K562 (cell line): ENCODE measurements around the gene POMGNT2. TPM values are rescaled to one million over a fixed set of nuclear protein-coding genes. Genes with fewer than 3 reads are reported as not detected.

Experiments
- ATAC-seq: fragments of 200-7000 bp; cut with Tn5 transposase; 3 replicates; pipeline ENCODE4 v1.9.1; 2020; ENCODE audit warnings: moderate library complexity
- BruUV-seq: library from RNA; stranded (reverse); fragments of 400-500 nt; replicated peaks from 2 replicates; lab custom pipeline; 2021; lab: Mats Ljungman, UMichigan
- CTCF ChIA-PET: fragments of 300-600 bp; formaldehyde crosslinking; extraction: SDS; loops from one replicate; lab custom pipeline; 2021; ENCODE audit warnings: low intra/inter-chr PET ratio; lab: Yijun Ruan, JAX
- POLR2A ChIA-PET: fragments of 300-600, 350-650 bp; sonication (Branson Sonifier 250); formaldehyde crosslinking; extraction: SDS; loops from one replicate; lab custom pipeline; 2021; ENCODE audit warnings: antibody characterized with exemption, inconsistent platforms; lab: Yijun Ruan, JAX
- DNase-seq, 4 experiments: peaks; one replicate each; pipeline versions ENCODE4 v3.0.0 to v3.0.0-alpha.2; 2011 to 2018; ENCODE audit warnings: low spot score in 3 of 4, mixed read lengths in 3 of 4; ENCODE audit errors: extremely low read depth in 1 of 4
- FAIRE-seq: peaks from 2 replicates; lab custom pipeline; 2011; peaks lifted over from hg19 to GRCh38; lab: Jason Lieb, UNC
- H2AFZ ChIP-seq: 2 replicates; pipeline ENCODE4 v1.6.0; 2011; ENCODE audit warnings: low read depth, low read length, control low read depth, inconsistent platforms
- H3K27ac ChIP-seq: fragments of 200-600 bp; 3 replicates; pipeline ENCODE4 v1.8.0; 2011; ENCODE audit warnings: low read depth, mild to moderate bottlenecking, control low read depth, inconsistent platforms, low read length, moderate library complexity, mixed read lengths; ENCODE audit errors: extremely low read depth
- H3K27me3 ChIP-seq, 2 experiments: fragments of 300-600 bp in 1 of 2; 2 replicates in 1 of 2; 3 replicates in 1 of 2; pipeline versions ENCODE4 v1.6.0 to v1.8.0; 2011; ENCODE audit warnings: inconsistent platforms in 2 of 2, low read length in 2 of 2, mild to moderate bottlenecking in 1 of 2, mixed read lengths in 1 of 2, moderate library complexity in 1 of 2; ENCODE audit not compliant: control insufficient read depth in 2 of 2, insufficient read depth in 2 of 2
- H3K36me3 ChIP-seq: fragments of 300-600 bp; 3 replicates; pipeline ENCODE4 v1.8.0; 2011; ENCODE audit warnings: mild to moderate bottlenecking, low read length, inconsistent platforms; ENCODE audit not compliant: control insufficient read depth, insufficient read depth
- H3K4me1 ChIP-seq, 2 experiments: fragments of 200-600 bp in 1 of 2; replicated peaks in 1 of 2; 2 replicates in 1 of 2; 3 replicates in 1 of 2; pipeline versions ENCODE4 v1.5.1 to v1.8.0; 2011; ENCODE audit warnings: inconsistent platforms in 2 of 2, low read length in 2 of 2, mild to moderate bottlenecking in 1 of 2, mixed read lengths in 1 of 2, moderate library complexity in 1 of 2; ENCODE audit not compliant: control insufficient read depth in 2 of 2, insufficient read depth in 2 of 2
- H3K4me2 ChIP-seq: 2 replicates; pipeline ENCODE4 v1.6.1; 2011; ENCODE audit warnings: low read length, control low read depth, inconsistent platforms, mixed read lengths; ENCODE audit not compliant: insufficient read depth
- H3K4me3 ChIP-seq: fragments of 200-600 bp; sonication (generic), shearing (Covaris generic); 2 replicates; pipeline ENCODE4 v1.5.1; 2016; ENCODE audit warnings: control low read depth, inconsistent platforms
- H3K79me2 ChIP-seq: fragments of 200-600 bp; 3 replicates; pipeline ENCODE4 v1.8.0; 2011; ENCODE audit warnings: low read length, inconsistent platforms; ENCODE audit not compliant: control insufficient read depth, insufficient read depth
- H3K9ac ChIP-seq, 2 experiments: 2 replicates each; pipeline versions ENCODE4 v1.6.0 to v1.6.1; 2011; ENCODE audit warnings: low read depth in 2 of 2, low read length in 2 of 2, control low read depth in 1 of 2, inconsistent platforms in 1 of 2, mild to moderate bottlenecking in 1 of 2, mixed read lengths in 1 of 2; ENCODE audit not compliant: insufficient read depth in 1 of 2
- H3K9me1 ChIP-seq: one replicate; pipeline ENCODE4 v1.6.0; 2011; ENCODE audit warnings: inconsistent platforms, mild to moderate bottlenecking, low read length, moderate library complexity; ENCODE audit not compliant: control insufficient read depth, insufficient read depth
- H3K9me3 ChIP-seq: replicated peaks from 2 replicates; pipeline ENCODE4 v1.5.1; 2011; ENCODE audit warnings: low read depth, low read length, inconsistent platforms; ENCODE audit not compliant: control insufficient read depth, insufficient read depth
- H4K20me1 ChIP-seq: replicated peaks from 2 replicates; pipeline ENCODE4 v1.6.1; 2011; ENCODE audit warnings: low read length, inconsistent platforms, mixed read lengths; ENCODE audit not compliant: control insufficient read depth, insufficient read depth
- ARNT ChIP-seq, 2 experiments: fragments of 450-650 bp; IDR thresholded peaks; 2 replicates each; pipeline ENCODE4 v1.6.1; 2016; ENCODE audit warnings: mild to moderate bottlenecking in 1 of 2
- ID3 ChIP-seq, 2 experiments: fragments of 250-450 bp in 1 of 2; fragments of 450-650 bp in 1 of 2; sonication (Bioruptor Pico) in 1 of 2; IDR thresholded peaks; 2 replicates each; pipeline versions ENCODE4 v1.6.1 to v1.8.0; 2016 to 2021; ENCODE audit warnings: mild to moderate bottlenecking in 2 of 2, moderate library complexity in 2 of 2, missing compliant biosample characterization in 1 of 2, missing genetic modification characterization in 1 of 2
- TRIM24 ChIP-seq, 2 experiments: fragments of 450-650 bp; IDR thresholded peaks; 2 replicates each; pipeline ENCODE4 v1.6.1; 2016
- ZBTB40 ChIP-seq, 2 experiments: fragments of 450-650 bp in 1 of 2; sonication (generic) in 1 of 2; formaldehyde crosslinking in 1 of 2; IDR thresholded peaks; 2 replicates each; pipeline versions ENCODE4 v1.7.1 to v1.9.0; 2016 to 2022; ENCODE audit warnings: inconsistent platforms in 1 of 2, mild to moderate bottlenecking in 1 of 2, missing genetic modification reagents in 1 of 2
- ZNF140 ChIP-seq: fragments of 250-450 bp; sonication (Bioruptor Pico); IDR thresholded peaks from 2 replicates; pipeline ENCODE4 v1.8.0; 2021; ENCODE audit warnings: moderate library complexity, mild to moderate bottlenecking, inconsistent platforms
- ZNF146 ChIP-seq: IDR thresholded peaks from one replicate; pipeline ENCODE4 v1.6.1; 2018; ENCODE audit warnings: missing compliant biosample characterization; ENCODE audit not compliant: unreplicated experiment
- ZNF551 ChIP-seq: fragments of 250-450 bp; sonication (Bioruptor Pico); IDR thresholded peaks from 2 replicates; pipeline ENCODE4 v1.5.0; 2021; ENCODE audit warnings: mild to moderate bottlenecking, moderate library complexity
- WGBS: fragments of 100-300 bp; shearing (Covaris generic); methylation state at CpG from one replicate; pipeline ENCODE4 v1.1.6; 2016; ENCODE audit warnings: low coverage, mixed read lengths; ENCODE audit not compliant: insufficient coverage; ENCODE audit errors: missing lambda C conversion rate; 5-methylcytosine and 5-hydroxymethylcytosine counted together
- in situ Hi-C: fragments of 300-500 bp; cut with MboI; formaldehyde crosslinking; loops from 4 replicates; pipeline ENCODE4 v1.15.0; 2018; ENCODE audit warnings: inconsistent platforms, mixed read lengths
- intact Hi-C: fragments of 100-400 bp; cut with micrococcal nuclease; formaldehyde crosslinking; loops from 2 replicates; pipeline ENCODE4 v1.14.2; 2022
- polyA plus RNA-seq, 8 experiments: library from polyadenylated mRNA; depleted of rRNA in 4 of 8; stranded (reverse) in 5 of 8; unstranded in 3 of 8; fragments of >200 nt; fragmentation: Nextera tagmentation in 2 of 8; fragmentation: Illumina TruSeq in 1 of 8; extraction: Ambion mirVana in 2 of 8; extraction: Trizol in 1 of 8; gene quantifications; 2 replicates each; pipeline versions ENCODE4 v1.2.1 to v1.2.3, GENCODE V29; 2011 to 2014; ENCODE audit warnings: inconsistent platforms in 1 of 8, missing spikeins in 1 of 8
- total RNA-seq, 7 experiments: library from RNA; depleted of rRNA in 6 of 7; stranded (reverse); fragments of >200 nt in 6 of 7; fragmentation: Illumina TruSeq in 2 of 7; extraction: Trizol in 2 of 7; gene quantifications; 2 replicates each; pipeline versions ENCODE4 v1.2.1 to v1.2.3, GENCODE V29; 2011 to 2021; ENCODE audit warnings: low replicate concordance in 1 of 7

The POMGNT2 gene
- total and polyA plus RNA-seq, 9 of the 15 experiments (the other 6 are each of a cell fraction or from before 2014, with no cell fraction given): 0.65 to 14.1 (median 10.3) TPM

- no peaks in the 10 kb centered on the region; the same call in 1 of the 2 replicates for H4K20me1 ChIP-seq
- no peak overlapping the region for H3K27ac ChIP-seq
- no peaks in the 10 kb centered on the region for H3K36me3 ChIP-seq
- H3K4me1 ChIP-seq: no peaks in the 10 kb centered on the region
- intact Hi-C loops: no loop called here
- ATAC-seq (no peak), DNase-seq (no peak), FAIRE-seq (no peak)
- in situ Hi-C loops: loop anchor here (10.0 kb wide), 1 partner anchor 1013 kb away; no protein-coding TSS in a partner anchor
- no peaks in the 10 kb centered on the region for H3K9me1 ChIP-seq
- no peaks in the 10 kb centered on the region for H3K79me2 ChIP-seq
- WGBS: under 1% methylated on average over 16 of the region's 16 CpGs
- CTCF ChIA-PET: no interaction called here
- no peak overlapping the region for H2AFZ ChIP-seq
- peaks cover 28 to 70% of the 10 kb centered on the region in 2 experiments for H3K27me3 ChIP-seq
- BruUV-seq: no TSS peak
- POLR2A ChIA-PET: interaction anchor here (0.5 kb wide), 1 partner anchor 72 kb away, joined by 3 read pairs; no protein-coding TSS in a partner anchor
- no peak overlapping the region for H3K4me3 ChIP-seq
- no peak overlapping the region for H3K4me2 ChIP-seq
- TF ChIP-seq ZNF140 (no peak), ZNF146 (CRISPR knock-in tag) (no peak), ZNF551 (CRISPR knock-in tag) (no peak), TRIM24 (IDR thresholded peaks at IDR 0.05) (no peak), ARNT (IDR thresholded peaks at IDR 0.05) (no peak), ZBTB40 (IDR thresholded peaks at IDR 0.05) (no peak), ZBTB40 (CRISPR knock-in tag; IDR thresholded peaks at IDR 0.05) (no peak), ID3 (CRISPR knock-in tag; IDR thresholded peaks at IDR 0.05) (no peak), ID3 (tag; IDR thresholded peaks at IDR 0.05) (no peak)
- H3K9ac ChIP-seq: no peak overlapping the region
- no peaks in the 10 kb centered on the region for H3K9me3 ChIP-seq
Observed at GRCh38 chr3:43031889-43032545, 73.9 kb downstream of the POMGNT2 start.
